ENCODE measurements around the gene ATP8A2. TPM values are rescaled to one million over a fixed set of nuclear protein-coding genes. Genes with fewer than 3 reads are reported as not detected.

The ATP8A2 gene
- total and polyA plus RNA-seq, 2 of the 8 experiments (the other 6 are each of a cell fraction or from before 2014, with no cell fraction given) = 2.4 to 8.3 TPM

DNA sequence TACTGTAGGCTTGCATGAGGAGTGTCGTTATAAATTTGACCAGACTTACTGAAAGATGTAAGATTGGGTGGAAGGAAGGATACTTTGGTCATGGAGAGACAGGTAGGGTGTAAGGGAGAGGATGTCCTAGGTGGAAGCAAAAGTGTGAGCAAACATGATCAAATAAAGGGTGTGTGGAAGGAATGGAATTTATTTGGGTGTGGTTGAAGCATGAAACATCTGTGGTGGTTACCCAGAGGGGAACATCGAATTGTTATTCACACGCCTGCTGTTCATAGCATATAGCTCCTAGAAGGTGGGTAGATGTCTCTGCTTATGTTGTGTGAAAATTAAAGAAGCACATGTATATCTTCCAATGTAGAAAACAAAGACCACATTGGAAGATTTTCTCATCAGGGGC is 157.7 kb downstream of the ATP8A2 start:
- no peaks in the 10 kb centered on the region for H3K79me2 ChIP-seq (ENCODE audit: control insufficient read depth in 1 of 2, insufficient read depth in 2 of 2, low read length in 2 of 2)
- H3K14ac ChIP-seq (ENCODE audit: insufficient read length) = no peak overlapping the region
- H2BK5ac ChIP-seq (ENCODE audit: low read depth, low read length) = no peak overlapping the region
- no peaks in the 10 kb centered on the region for H3K23me2 ChIP-seq (ENCODE audit: low read depth, low read length)
- no peaks in the 10 kb centered on the region for H3K36me3 ChIP-seq (ENCODE audit: control insufficient read depth in 2 of 4, insufficient read depth in 4 of 4, low read length in 3 of 4)
- no peaks in the 10 kb centered on the region for H3K4me1 ChIP-seq (replicated peaks in 1 of 4; ENCODE audit: control insufficient read depth in 3 of 4, insufficient read depth in 4 of 4, low read length in 3 of 4)
- FAIRE-seq (no peak), DNase-seq (ENCODE audit: low read depth in 1 of 2, low spot score in 2 of 2) (no peak)
- H4K20me1 ChIP-seq (replicated peaks in 1 of 2; ENCODE audit: control insufficient read depth in 1 of 2, insufficient read depth in 2 of 2, low read length in 2 of 2) = no peaks in the 10 kb centered on the region
- H3K27me3 ChIP-seq (replicated peaks in 1 of 4; ENCODE audit: control insufficient read depth in 3 of 4, extremely low read depth in 1 of 4, insufficient read depth in 3 of 4, low read length in 3 of 4) = no peaks in the 10 kb centered on the region
- H3K4me2 ChIP-seq (ENCODE audit: insufficient read depth in 1 of 2, low read depth in 2 of 2, low read length in 2 of 2) = no peak overlapping the region
- H2BK20ac ChIP-seq (ENCODE audit: low read length) = no peak overlapping the region
- H3K18ac ChIP-seq (ENCODE audit: extremely low read depth, low read length) = no peak overlapping the region
- no peak overlapping the region for H4K91ac ChIP-seq (replicated peaks; ENCODE audit: insufficient read length, low read length)
- H2AK5ac ChIP-seq (ENCODE audit: low read depth, low read length) = no peak overlapping the region
- no peak overlapping the region for H3K56ac ChIP-seq (replicated peaks; ENCODE audit: insufficient read length, low read depth, low read length)
- H2BK12ac ChIP-seq (ENCODE audit: low read depth, low read length) = no peak overlapping the region
- no peak overlapping the region for H3K23ac ChIP-seq (ENCODE audit: insufficient read length)
- no peak overlapping the region for H2BK120ac ChIP-seq (replicated peaks; ENCODE audit: low read depth, low read length)
- no peak for TF ChIP-seq JUN (IDR thresholded peaks at IDR 0.05; ENCODE audit: low read depth, low read length)
- TF ChIP-seq, protein P1, sequence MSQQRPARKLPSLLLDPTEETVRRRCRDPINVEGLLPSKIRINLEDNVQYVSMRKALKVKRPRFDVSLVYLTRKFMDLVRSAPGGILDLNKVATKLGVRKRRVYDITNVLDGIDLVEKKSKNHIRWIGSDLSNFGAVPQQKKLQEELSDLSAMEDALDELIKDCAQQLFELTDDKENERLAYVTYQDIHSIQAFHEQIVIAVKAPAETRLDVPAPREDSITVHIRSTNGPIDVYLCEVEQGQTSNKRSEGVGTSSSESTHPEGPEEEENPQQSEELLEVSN (IDR thresholded peaks at IDR 0.05) = no peak
- TF ChIP-seq SP4 (IDR thresholded peaks at IDR 0.05; ENCODE audit: low read length) = no peak
- TF ChIP-seq HDAC2 (IDR thresholded peaks at IDR 0.05; ENCODE audit: borderline replicate concordance in 1 of 2, low read depth in 2 of 2, low read length in 2 of 2) = no peak
- TF ChIP-seq RBBP5 (IDR thresholded peaks at IDR 0.05; ENCODE audit: borderline replicate concordance, low read depth, low read length) = no peak
- no peak for TF ChIP-seq POLR2AphosphoS5 (IDR thresholded peaks at IDR 0.05; ENCODE audit: low read depth, low read length)
- no peak for TF ChIP-seq NRF1 (IDR thresholded peaks at IDR 0.05; ENCODE audit: low read depth, low read length)
- H3K4ac ChIP-seq (replicated peaks; ENCODE audit: insufficient read length, low read depth, low read length) = no peak overlapping the region
- H4K8ac ChIP-seq (ENCODE audit: extremely low read depth, insufficient read depth, low read length) = no peak overlapping the region
- no peak overlapping the region for H2AFZ ChIP-seq (ENCODE audit: low read length)
- WGBS, 2 experiments (ENCODE audit: extremely low coverage in 1 of 2, insufficient coverage in 1 of 2, insufficient read length in 1 of 2, insufficient replicate concordance in 2 of 2, low coverage in 1 of 2, low lambda C conversion rate in 2 of 2, missing lambda C conversion rate in 1 of 2) = 96% methylated on average over 3 of the region's 3 CpGs; no CpG with 5 or more reads in 1 of the 2 experiments
- no peak overlapping the region for H4K5ac ChIP-seq (ENCODE audit: insufficient read length, low read depth, low read length)
- H3K4me3 ChIP-seq (ENCODE audit: extremely low read depth in 1 of 4, insufficient read depth in 2 of 4, low read depth in 3 of 4, low read length in 4 of 4) = no peak overlapping the region
- H3K9ac ChIP-seq (replicated peaks in 1 of 4; ENCODE audit: extremely low read depth in 1 of 4, low read depth in 3 of 4, low read length in 3 of 4) = no peak overlapping the region
- H2BK15ac ChIP-seq (ENCODE audit: low read length) = no peak overlapping the region
- H3K9me3 ChIP-seq (ENCODE audit: insufficient read depth in 2 of 2, low read depth in 1 of 2, low read length in 1 of 2) = no peaks in the 10 kb centered on the region; a peak in 1 of 4 replicates
- H3K27ac ChIP-seq (ENCODE audit: low read depth, low read length) = no peak overlapping the region
- no peaks in the 10 kb centered on the region for H3K79me1 ChIP-seq (ENCODE audit: low read depth, low read length)
- CTCF ChIA-PET (ENCODE audit: partially characterized antibody) = interaction anchor here (1.6 kb wide), 1 partner anchor 21 kb away, joined by 5 read pairs; no protein-coding TSS in a partner anchor
- POLR2A ChIA-PET (ENCODE audit: partially characterized antibody) = no interaction called here

All from H1 (cell line).